Aorta (tissue), 5 donors: ENCODE results near the gene OR4E2. TPM values are rescaled to one million over a fixed set of nuclear protein-coding genes. Genes with fewer than 3 reads are reported as not detected.
"Not testable (repeated sequence)": the region's sequence is repeated elsewhere in the genome, so short reads cannot be mapped to it uniquely, and the experiment has no call there.

Experiments used
- ATAC-seq: fragments of 200-7000 bp; cut with Tn5 transposase; one replicate; pipeline ENCODE4 v1.9.1; 2022; ENCODE audit warnings: moderate library complexity; ENCODE audit not compliant: low FRiP score
- DNase-seq, 2 donors: peaks; one replicate each; pipeline ENCODE4 v3.0.0-alpha.2; 2020
- H3K27ac ChIP-seq, 2 donors: one replicate each; pipeline ENCODE4 v1.5.1; 2013; ENCODE audit warnings: low read length in 2 of 2, mild to moderate bottlenecking in 2 of 2, moderate library complexity in 2 of 2, control low read depth in 1 of 2, inconsistent platforms in 1 of 2, low read depth in 1 of 2
- H3K27me3 ChIP-seq, 2 donors: one replicate each; pipeline ENCODE4 v1.6.1; 2013; ENCODE audit warnings: control low read depth in 1 of 2, low read length in 1 of 2, mild to moderate bottlenecking in 1 of 2, moderate library complexity in 1 of 2; ENCODE audit not compliant: insufficient read depth in 2 of 2, control insufficient read depth in 1 of 2
- H3K36me3 ChIP-seq, 2 donors: one replicate each; pipeline ENCODE4 v1.6.1; 2013; ENCODE audit warnings: control low read depth in 1 of 2, low read length in 1 of 2, mild to moderate bottlenecking in 1 of 2; ENCODE audit not compliant: insufficient read depth in 2 of 2, control insufficient read depth in 1 of 2
- H3K4me1 ChIP-seq, 2 donors: one replicate each; pipeline ENCODE4 v1.6.1; 2013; ENCODE audit warnings: low read length in 2 of 2, control low read depth in 1 of 2, mild to moderate bottlenecking in 1 of 2, moderate library complexity in 1 of 2; ENCODE audit not compliant: insufficient read depth in 2 of 2, control insufficient read depth in 1 of 2
- H3K4me3 ChIP-seq, 2 donors: one replicate each; pipeline ENCODE4 v1.5.1; 2013; ENCODE audit warnings: low read length in 2 of 2, control low read depth in 1 of 2, mild to moderate bottlenecking in 1 of 2
- H3K9me3 ChIP-seq: one replicate; pipeline ENCODE4 v1.6.1; 2013; ENCODE audit warnings: mild to moderate bottlenecking, low read length; ENCODE audit not compliant: control insufficient read depth
- WGBS, 2 donors: extraction: QIAGEN DNeasy Blood & Tissue Kit; methylation state at CpG; one replicate each; pipeline ENCODE4 v1.1.7; 2013; 5-methylcytosine and 5-hydroxymethylcytosine counted together
- intact Hi-C, 2 donors: fragments of 100-400 bp; cut with DNase I; formaldehyde crosslinking; loops; one replicate each; pipeline versions ENCODE4 v1.14.2 to v1.15.0; 2022
- long read RNA-seq, 2 donors: library from polyadenylated mRNA; unstranded; transcript quantifications; one replicate each; pipeline ENCODE4 v2.0.0, GENCODE V29; 2020 to 2021
- polyA plus RNA-seq, 2 donors: library from polyadenylated mRNA; stranded (reverse); fragments of 200-250 nt; gene quantifications; one replicate each; pipeline ENCODE4 v1.2.3, GENCODE V29; 2013
- total RNA-seq, 2 donors: library from RNA; stranded (reverse); fragmentation: NEBNext Ultra II Directional; extraction: Animal tissue kit (Norgen Biotek cat#: 25700); gene quantifications; one replicate each; pipeline ENCODE4 v1.2.1, GENCODE V29; 2021
- donor health status: healthy with polysubstance abuse.
- donor health status: Bipolar disorder and iron deficiency.
- donor health status: DM: no; HTN: no; CAD: no.
- donor health status: DM: no; HTN: no; CAD: no.
- donor health status: DM: yes; HTN: yes; CAD: no.

Gene OR4E2
- total RNA-seq (not detected), polyA plus RNA-seq (not detected)
- long read RNA-seq, donor 1: 0 reads
- long read RNA-seq, donor 2: 0 reads

GRCh38 chr14:21653331-21653885, at the start of gene OR4E2:
Gene OR4E2 (plus strand): TSS chr14:21653835. CDS start chr14:21665083, 11,248 bp downstream.
- Histone ChIP-seq H3K27ac (no peak within 1 kb of the TSS), H3K4me3 (no peak within 1 kb of the TSS), H3K27me3 (no peaks in the 10 kb centered on the region), H3K9me3 (peaks cover 1% of the 10 kb centered on the region), H3K36me3 (no peaks in the 10 kb centered on the region), H3K4me1 (no peaks in the 10 kb centered on the region)
- WGBS, 2 donors: 77% methylated on average over 2 of the region's 2 CpGs
- DNase-seq (no peak), ATAC-seq (no peak)
- intact Hi-C loops: no loop called here

GRCh38 chr14:21612324-21612723, 41.3 kb upstream of the OR4E2 start:
- Histone ChIP-seq H3K4me3 (no peak overlapping the region), H3K9me3 (no peaks in the 10 kb centered on the region), H3K4me1 (no peaks in the 10 kb centered on the region), H3K36me3 (no peaks in the 10 kb centered on the region), H3K27ac (no peak overlapping the region), H3K27me3 (no peaks in the 10 kb centered on the region)
- no peak for DNase-seq
- intact Hi-C loops: no loop called here
- 81 to 84% methylated on average over 6 of the region's 6 CpGs for WGBS, 2 donors
- no peak for ATAC-seq

- WGBS, 2 donors: 68 to 83% methylated on average over 1 of the region's 1 CpG
- no peaks in the 10 kb centered on the region for H3K27me3 ChIP-seq
- ATAC-seq (no peak), DNase-seq (no peak)
- H3K4me1 ChIP-seq: no peaks in the 10 kb centered on the region
- intact Hi-C loops: no loop called here
- no peak overlapping the region for H3K27ac ChIP-seq
- no peaks in the 10 kb centered on the region for H3K9me3 ChIP-seq
- H3K36me3 ChIP-seq: no peaks in the 10 kb centered on the region
- H3K4me3 ChIP-seq: no peak overlapping the region
Measured at GRCh38 chr14:21614240-21614639, 39.4 kb upstream of the OR4E2 start.

GRCh38 chr14:21617614-21618013, 36.0 kb upstream of the OR4E2 start:
- Histone ChIP-seq H3K27me3 (no peaks in the 10 kb centered on the region), H3K36me3 (no peaks in the 10 kb centered on the region), H3K4me3 (no peak overlapping the region), H3K4me1 (no peaks in the 10 kb centered on the region), H3K9me3 (no peaks in the 10 kb centered on the region), H3K27ac (no peak overlapping the region)
- WGBS, 2 donors: 63 to 83% methylated on average over 8 of the region's 8 CpGs
- no peak for ATAC-seq
- intact Hi-C loops: no loop called here
- DNase-seq: no peak

- H3K36me3 ChIP-seq: no peaks in the 10 kb centered on the region
- no peak overlapping the region for H3K4me3 ChIP-seq
- no peak for DNase-seq
- no peaks in the 10 kb centered on the region for H3K27me3 ChIP-seq
- peaks cover 1% of the 10 kb centered on the region for H3K9me3 ChIP-seq
- H3K4me1 ChIP-seq: no peaks in the 10 kb centered on the region
- intact Hi-C loops: no loop called here
- ATAC-seq: no peak
- WGBS, 2 donors: 50 to 55% methylated on average over 3 of the region's 3 CpGs
- no peak overlapping the region for H3K27ac ChIP-seq
Measured at GRCh38 chr14:21626491-21627230, 27.0 kb upstream of the OR4E2 start.

- H3K4me3 ChIP-seq, H3K4me1 ChIP-seq, H3K36me3 ChIP-seq, H3K9me3 ChIP-seq, DNase-seq, ATAC-seq, H3K27me3 ChIP-seq, intact Hi-C loops, H3K27ac ChIP-seq: not testable (repeated sequence)
- WGBS, 2 donors: 92 to 94% methylated on average over 1 of the region's 1 CpG
Measured at GRCh38 chr14:21630503-21630902, 23.1 kb upstream of the OR4E2 start.

GRCh38 chr14:21631084-21631483, 22.6 kb upstream of the OR4E2 start:
- no peak for ATAC-seq
- DNase-seq: no peak
- Histone ChIP-seq H3K36me3 (no peaks in the 10 kb centered on the region), H3K27me3 (no peaks in the 10 kb centered on the region), H3K9me3 (peaks cover 1% of the 10 kb centered on the region), H3K4me1 (no peaks in the 10 kb centered on the region), H3K27ac (no peak overlapping the region), H3K4me3 (no peak overlapping the region)
- WGBS, 2 donors: 25 to 52% methylated on average over 3 of the region's 3 CpGs
- intact Hi-C loops: no loop called here

GRCh38 chr14:21634840-21635239, 18.8 kb upstream of the OR4E2 start, which contains the start of gene OR10G2:
Gene OR10G2 (minus strand): TSS chr14:21634940. CDS start chr14:21634842, 98 bp downstream.
- Histone ChIP-seq H3K27me3 (no peaks in the 10 kb centered on the region), H3K4me3 (no peak within 1 kb of the TSS), H3K27ac (no peak within 1 kb of the TSS), H3K4me1 (no peaks in the 10 kb centered on the region), H3K36me3 (no peaks in the 10 kb centered on the region), H3K9me3 (no peaks in the 10 kb centered on the region)
- ATAC-seq (no peak), DNase-seq (no peak)
- intact Hi-C loops: no loop called here
- 74 to 76% methylated on average over 4 of the region's 4 CpGs for WGBS, 2 donors

GRCh38 chr14:21642683-21643082, 11.0 kb upstream of the OR4E2 start:
- ATAC-seq (no peak), DNase-seq (no peak)
- intact Hi-C loops: no loop called here
- Histone ChIP-seq H3K4me1 (no peaks in the 10 kb centered on the region), H3K36me3 (no peaks in the 10 kb centered on the region), H3K4me3 (no peak overlapping the region), H3K9me3 (no peaks in the 10 kb centered on the region), H3K27me3 (no peaks in the 10 kb centered on the region), H3K27ac (no peak overlapping the region)
- 53 to 59% methylated on average over 3 of the region's 3 CpGs for WGBS, 2 donors
